Endothelial cell of hepatic sinusoid (primary cell): ENCODE measurements around the gene RNASE11.
"Not testable (repeated sequence)": the region's sequence is repeated elsewhere in the genome, so short reads cannot be mapped to it uniquely, and the experiment has no call there.

ENCODE experiments used
- in situ Hi-C: cut with HindIII; loops from 2 replicates; pipeline ENCODE4 v1.10.0; 2017; ENCODE audit warnings: low sequenced_read_pairs

RNASE11 gene

GRCh38 chr14:20614038-20614840 lies 26.4 kb upstream of the RNASE11 start:
- in situ Hi-C loops: no loop called here

GRCh38 chr14:20613094-20614037 lies 25.6 kb upstream of the RNASE11 start:
- in situ Hi-C loops: no loop called here

GRCh38 chr14:20612403-20612802 lies 24.6 kb upstream of the RNASE11 start:
- in situ Hi-C loops: no loop called here

GRCh38 chr14:20611277-20611676 lies 23.5 kb upstream of the RNASE11 start:
- in situ Hi-C loops: no loop called here

DNA sequence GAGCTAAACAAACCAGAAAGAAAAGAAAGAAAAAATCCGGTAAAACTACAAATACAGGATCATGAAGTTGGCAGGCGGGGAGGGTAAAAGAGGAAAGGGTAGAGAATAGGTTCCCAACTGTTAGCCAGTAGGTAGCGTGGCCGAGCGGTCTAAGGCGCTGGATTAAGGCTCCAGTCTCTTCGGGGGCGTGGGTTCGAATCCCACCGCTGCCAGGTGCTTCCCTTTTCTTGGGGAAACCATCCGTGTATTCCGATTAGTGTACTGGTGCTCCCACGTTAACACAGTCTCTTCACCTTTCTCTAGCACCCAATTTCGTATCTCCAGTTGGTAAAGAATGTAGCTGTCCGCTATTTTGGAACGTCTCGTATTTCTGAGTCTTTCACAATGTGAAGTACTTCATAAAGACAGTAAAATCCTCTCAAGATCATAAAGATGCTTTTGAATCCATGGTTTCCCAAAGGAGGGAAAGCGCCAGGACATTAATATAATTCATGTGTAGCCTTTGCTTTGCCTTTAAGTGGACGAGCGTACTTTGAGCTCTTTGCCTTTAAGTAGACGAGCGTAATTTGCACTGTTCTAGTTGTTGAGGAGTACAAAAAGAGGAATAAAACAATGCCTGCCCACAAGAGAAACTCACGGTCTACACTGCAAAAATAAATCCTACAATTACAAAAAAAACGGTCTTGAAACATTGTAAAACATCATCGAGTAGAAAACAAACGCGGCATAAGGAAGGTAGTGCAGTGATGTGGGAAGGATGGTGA lies 22.4 kb upstream of the RNASE11 start:
- in situ Hi-C loops: no loop called here

DNA sequence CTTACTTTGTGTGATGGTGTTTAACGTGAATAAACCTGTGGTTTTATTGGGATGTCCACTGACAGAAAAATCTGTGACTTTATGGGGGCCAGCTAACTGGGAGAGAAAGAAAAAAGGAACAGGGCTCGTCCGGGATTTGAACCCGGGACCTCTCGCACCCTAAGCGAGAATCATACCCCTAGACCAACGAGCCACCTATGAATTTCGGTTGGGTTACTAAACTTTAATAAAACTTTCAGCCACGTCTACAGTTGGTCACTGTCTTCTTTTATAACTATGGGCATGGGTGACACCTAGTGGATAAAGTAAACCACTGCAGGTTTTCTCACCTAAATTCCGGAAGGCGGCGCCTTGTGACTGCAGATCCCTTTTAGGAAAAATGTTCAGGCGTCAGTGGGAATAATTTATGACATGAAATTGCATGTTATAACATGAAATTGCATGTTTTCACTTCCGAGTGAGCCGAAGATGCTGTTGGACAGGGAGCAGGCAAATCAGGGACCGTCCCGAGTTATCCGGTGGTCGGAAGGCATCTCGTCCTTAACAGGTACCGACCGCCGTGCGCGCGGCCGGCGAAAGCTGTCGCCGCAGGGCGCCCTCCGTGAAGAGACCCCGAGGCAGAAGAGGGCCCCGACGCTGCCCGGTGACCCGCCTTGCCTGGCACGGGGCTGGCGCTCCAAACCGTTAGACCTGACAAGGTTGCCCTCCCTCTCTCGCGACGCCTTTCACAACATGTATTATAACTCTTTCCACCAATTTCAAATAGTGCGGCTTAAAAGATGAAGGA lies 21.6 kb upstream of the RNASE11 start:
- in situ Hi-C loops: no loop called here

- in situ Hi-C loops: no loop called here
Measured at GRCh38 chr14:20608383-20609110, 20.7 kb upstream of the RNASE11 start.

GRCh38 chr14:20607617-20608016 lies 19.8 kb upstream of the RNASE11 start:
- in situ Hi-C loops: no loop called here

- in situ Hi-C loops: no loop called here
Measured at GRCh38 chr14:20606902-20607242, 19.1 kb upstream of the RNASE11 start.

- in situ Hi-C loops: no loop called here
Measured at GRCh38 chr14:20606190-20606901, 18.5 kb upstream of the RNASE11 start.

DNA sequence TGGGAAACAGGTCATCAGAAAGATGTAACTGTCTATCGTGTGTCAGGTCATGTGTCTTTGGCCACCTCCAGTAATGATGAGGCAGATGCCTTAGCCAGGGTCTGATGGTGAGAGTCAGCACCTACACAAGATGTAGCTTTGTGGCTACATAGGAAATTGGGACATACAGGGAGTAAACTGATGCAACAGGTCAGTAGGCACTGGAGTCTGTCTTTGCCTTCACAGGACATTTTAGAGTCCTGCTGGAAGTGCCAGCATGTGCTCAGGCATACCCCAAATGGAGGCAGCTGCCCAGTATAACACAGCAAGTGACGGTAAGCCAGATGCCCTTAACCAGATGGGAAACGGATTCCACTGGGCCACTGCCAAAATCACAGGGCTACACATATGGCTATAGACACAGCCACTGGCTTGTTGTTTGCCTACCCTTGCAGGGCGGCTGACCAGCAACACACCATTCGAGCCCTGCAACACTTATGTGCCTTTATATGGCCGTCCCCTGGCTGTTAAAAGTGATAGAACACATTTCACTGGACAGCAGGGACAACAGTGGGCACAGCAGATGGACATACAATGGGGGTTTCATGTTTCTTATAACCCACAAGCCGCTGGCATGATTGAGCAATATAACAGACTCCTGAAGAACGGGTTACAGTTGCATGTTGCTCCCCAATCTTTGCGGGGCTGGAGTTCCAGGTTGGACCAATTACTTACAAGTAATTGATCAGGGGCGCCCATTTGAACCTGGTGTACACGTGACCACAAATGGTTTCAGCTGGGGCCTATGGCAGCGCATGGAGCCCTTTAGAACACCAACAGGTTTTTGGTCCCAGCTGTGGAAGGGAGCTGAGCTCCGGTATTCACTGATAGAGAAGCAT lies 16.3 kb upstream of the RNASE11 start:
- in situ Hi-C loops: no loop called here

GRCh38 chr14:20602583-20602982 lies 14.8 kb upstream of the RNASE11 start:
- in situ Hi-C loops: no loop called here

GRCh38 chr14:20601522-20601921 lies 13.7 kb upstream of the RNASE11 start:
- in situ Hi-C loops: no loop called here

DNA sequence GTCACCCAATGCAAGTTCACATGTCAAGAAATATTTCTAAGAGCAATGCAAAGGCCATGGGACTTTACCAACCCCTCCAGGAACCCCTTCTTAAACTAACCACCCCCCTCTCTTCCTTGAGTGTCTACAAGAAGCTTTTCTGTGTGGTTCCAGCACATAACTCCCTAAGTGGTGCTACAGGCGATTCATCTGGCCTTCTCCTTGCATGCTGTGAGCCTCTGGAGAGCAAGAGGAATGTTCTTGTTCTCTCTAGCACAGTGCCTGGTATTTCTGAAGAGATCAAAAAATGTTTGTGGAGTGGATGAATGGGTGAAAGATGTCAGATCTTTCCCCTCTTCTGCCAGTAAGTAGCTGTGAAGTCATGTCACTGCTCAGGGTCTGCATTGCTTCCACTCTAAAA lies 9.3 kb upstream of the RNASE11 start:
- in situ Hi-C loops: no loop called here

DNA sequence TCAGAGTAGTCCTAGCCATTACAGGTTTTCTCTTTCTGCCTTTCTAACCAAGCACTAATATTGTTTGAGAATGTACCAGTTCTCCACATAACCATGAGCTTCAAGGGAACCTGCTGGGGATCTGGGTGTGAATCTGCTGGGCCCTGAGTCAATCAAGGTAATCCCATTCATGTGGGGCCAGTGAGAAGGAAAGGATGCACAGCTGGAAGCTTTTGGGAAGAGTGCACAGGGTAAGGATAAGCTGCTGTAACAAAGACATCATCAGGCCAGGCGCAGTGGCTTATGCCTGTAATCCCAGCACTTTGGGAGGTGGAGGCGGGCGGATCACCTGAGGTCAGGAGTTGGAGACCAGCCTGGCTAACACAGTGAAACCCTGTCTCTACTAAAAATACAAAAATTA lies 7.9 kb upstream of the RNASE11 start:
- in situ Hi-C loops: not testable (repeated sequence)

GRCh38 chr14:20592574-20592973 lies 4.8 kb upstream of the RNASE11 start:
- in situ Hi-C loops: no loop called here

GRCh38 chr14:20591235-20591634 lies 3.4 kb upstream of the RNASE11 start, which contains the start of gene RNASE12:
TSS of gene RNASE12 (minus strand) at chr14:20591376. CDS start at chr14:20590723, 653 bp downstream.
- in situ Hi-C loops: no loop called here

- in situ Hi-C loops: no loop called here
Measured at GRCh38 chr14:20583908-20584307, 3.9 kb downstream of the RNASE11 start.
